Measurements from ENCODE around the gene TFIP11. TPM values are rescaled to one million over a fixed set of nuclear protein-coding genes. Genes with fewer than 3 reads are reported as not detected.

TFIP11 gene
- total RNA-seq, 1 donor from 2014 or later = 28.4 TPM

DNA sequence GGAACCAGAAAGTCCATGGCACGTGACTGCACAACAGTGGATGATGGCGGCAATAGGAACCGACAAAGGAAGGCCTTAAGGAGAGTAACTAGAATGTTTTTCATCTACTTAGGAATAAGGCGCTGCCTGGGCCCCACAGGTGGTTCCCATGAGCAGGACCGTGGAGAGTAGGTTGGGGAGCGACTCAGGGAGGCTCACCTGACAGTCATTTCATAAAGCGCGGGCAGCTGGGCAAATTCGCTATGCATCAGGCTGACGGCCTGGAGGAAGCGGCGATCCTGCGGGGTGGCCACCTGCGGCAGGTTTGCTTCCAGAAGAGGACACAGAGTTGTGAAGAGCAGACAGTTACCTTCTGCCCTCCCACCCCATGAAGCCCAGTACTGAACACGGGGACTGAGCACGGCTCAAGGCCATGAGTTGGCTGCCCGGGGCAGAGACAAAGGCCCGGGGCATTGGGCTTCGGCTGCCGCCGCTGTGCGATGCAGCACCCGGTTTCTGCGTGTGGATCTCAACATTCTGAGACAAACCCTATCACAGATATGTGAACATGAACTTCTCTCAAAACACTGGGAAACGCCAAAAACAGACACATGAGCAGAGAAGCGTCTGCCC is 54.5 kb downstream of the TFIP11 start:
- no peak overlapping the region for H3K27ac ChIP-seq
- H3K4me1 ChIP-seq = no peaks in the 10 kb centered on the region
- ATAC-seq (no peak), DNase-seq (no peak)
- H3K4me3 ChIP-seq = no peak overlapping the region
- H3K36me3 ChIP-seq = peaks cover 88% of the 10 kb centered on the region
- intact Hi-C loops (cut with DNase I) = no loop called here
- no peaks in the 10 kb centered on the region for H3K9me3 ChIP-seq
- no peak for TF ChIP-seq CTCF (IDR thresholded peaks at IDR 0.05)
- H3K27me3 ChIP-seq (ENCODE audit: low read depth) = no peaks in the 10 kb centered on the region

GRCh38 chr22:26453812-26454500 is 58.3 kb downstream of the TFIP11 start:
- H3K4me1 ChIP-seq = no peaks in the 10 kb centered on the region
- no peaks in the 10 kb centered on the region for H3K27me3 ChIP-seq (ENCODE audit: low read depth)
- TF ChIP-seq CTCF (IDR thresholded peaks at IDR 0.05) = no peak
- intact Hi-C loops (cut with DNase I) = no loop called here
- ATAC-seq (no peak), DNase-seq (no peak)
- H3K4me3 ChIP-seq = no peak overlapping the region
- H3K27ac ChIP-seq = no peak overlapping the region
- H3K36me3 ChIP-seq = peaks cover 78% of the 10 kb centered on the region
- H3K9me3 ChIP-seq = no peaks in the 10 kb centered on the region

DNA sequence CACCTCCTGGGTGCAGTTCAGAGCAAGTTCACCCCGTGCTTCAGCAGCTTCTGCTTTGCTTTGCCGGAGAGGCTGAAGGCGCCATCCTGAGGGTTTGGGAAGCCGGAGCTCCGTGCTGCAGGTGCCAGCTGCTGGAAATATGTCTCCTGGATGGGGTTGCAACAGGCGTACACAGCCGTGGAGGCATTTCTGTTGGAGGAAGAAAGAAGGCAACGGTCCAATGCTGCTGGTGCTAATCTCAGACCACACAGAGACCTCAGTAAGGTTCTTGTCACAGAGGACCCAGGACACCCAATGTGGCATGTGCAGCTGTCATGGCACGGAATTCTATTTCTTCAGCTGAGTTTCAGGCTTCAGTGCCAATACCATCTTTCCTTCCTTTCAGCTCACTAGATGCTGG is 59.1 kb downstream of the TFIP11 start:
- intact Hi-C loops (cut with DNase I) = no loop called here
- no peak for ATAC-seq

GRCh38 chr22:26452236-26453016 is 59.8 kb downstream of the TFIP11 start:
- intact Hi-C loops (cut with DNase I) = no loop called here
- no peak overlapping the region for H3K4me3 ChIP-seq
- no peak for DNase-seq
- H3K36me3 ChIP-seq = peaks cover 63% of the 10 kb centered on the region
- no peak overlapping the region for H3K27ac ChIP-seq
- no peak for ATAC-seq
- TF ChIP-seq CTCF (IDR thresholded peaks at IDR 0.05) = no peak
- no peaks in the 10 kb centered on the region for H3K9me3 ChIP-seq
- H3K27me3 ChIP-seq (ENCODE audit: low read depth) = no peaks in the 10 kb centered on the region
- no peaks in the 10 kb centered on the region for H3K4me1 ChIP-seq

More for the DNA sequence above, 59.1 kb downstream of the TFIP11 start:
- no peak overlapping the region for H3K4me3 ChIP-seq
- no peak for DNase-seq
- H3K36me3 ChIP-seq = peaks cover 71% of the 10 kb centered on the region
- no peaks in the 10 kb centered on the region for H3K27me3 ChIP-seq (ENCODE audit: low read depth)
- no peak overlapping the region for H3K27ac ChIP-seq
- H3K4me1 ChIP-seq = no peaks in the 10 kb centered on the region
- H3K9me3 ChIP-seq = no peaks in the 10 kb centered on the region
- TF ChIP-seq CTCF (IDR thresholded peaks at IDR 0.05) = no peak

- Histone ChIP-seq H3K36me3 (peaks cover 45% of the 10 kb centered on the region), H3K4me3 (no peak overlapping the region), H3K4me1 (no peaks in the 10 kb centered on the region), H3K27me3 (ENCODE audit: low read depth) (no peaks in the 10 kb centered on the region), H3K27ac (no peak overlapping the region), H3K9me3 (no peaks in the 10 kb centered on the region)
- ATAC-seq (no peak), DNase-seq (no peak)
- TF ChIP-seq CTCF (IDR thresholded peaks at IDR 0.05) = no peak
- intact Hi-C loops (cut with DNase I) = no loop called here
These were observed 61.7 kb downstream of the TFIP11 start for GRCh38 chr22:26450453-26451185.
